ENCODE results near the gene SCML2. TPM values are rescaled to one million over a fixed set of nuclear protein-coding genes. Genes with fewer than 3 reads are reported as not detected.

SCML2 gene
- polyA plus RNA-seq, 3 donors: 0.27 to 0.41 (median 0.27) TPM

DNA sequence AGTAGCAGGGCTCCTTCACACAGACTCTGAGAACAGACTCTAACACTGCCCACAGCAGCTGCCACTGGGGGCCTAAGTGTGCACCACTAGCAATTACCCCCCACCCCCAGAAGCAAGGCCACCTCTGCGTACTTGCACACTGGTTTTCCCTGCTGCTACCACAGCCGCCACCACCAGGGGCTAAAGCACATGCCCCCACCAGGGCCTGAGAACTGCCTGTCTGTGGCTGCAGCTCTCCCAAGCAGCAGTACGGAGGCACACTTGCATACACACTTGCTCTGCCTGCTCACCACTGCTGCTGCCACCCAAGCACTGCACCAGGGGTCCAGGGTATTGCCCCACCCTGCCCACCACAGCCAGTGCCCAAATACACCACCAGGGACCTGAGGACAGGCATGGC lies 59.6 kb downstream of the SCML2 start:
- H3K79me2 ChIP-seq (ENCODE audit: insufficient read depth, low read length): no peaks in the 10 kb centered on the region
- WGBS (ENCODE audit: insufficient coverage): 92% methylated on average over 2 of the region's 3 CpGs
- no peak overlapping the region for H2AFZ ChIP-seq (ENCODE audit: insufficient read depth, low read depth, low read length, poor library complexity, severe bottlenecking)
- TF ChIP-seq, protein P1, sequence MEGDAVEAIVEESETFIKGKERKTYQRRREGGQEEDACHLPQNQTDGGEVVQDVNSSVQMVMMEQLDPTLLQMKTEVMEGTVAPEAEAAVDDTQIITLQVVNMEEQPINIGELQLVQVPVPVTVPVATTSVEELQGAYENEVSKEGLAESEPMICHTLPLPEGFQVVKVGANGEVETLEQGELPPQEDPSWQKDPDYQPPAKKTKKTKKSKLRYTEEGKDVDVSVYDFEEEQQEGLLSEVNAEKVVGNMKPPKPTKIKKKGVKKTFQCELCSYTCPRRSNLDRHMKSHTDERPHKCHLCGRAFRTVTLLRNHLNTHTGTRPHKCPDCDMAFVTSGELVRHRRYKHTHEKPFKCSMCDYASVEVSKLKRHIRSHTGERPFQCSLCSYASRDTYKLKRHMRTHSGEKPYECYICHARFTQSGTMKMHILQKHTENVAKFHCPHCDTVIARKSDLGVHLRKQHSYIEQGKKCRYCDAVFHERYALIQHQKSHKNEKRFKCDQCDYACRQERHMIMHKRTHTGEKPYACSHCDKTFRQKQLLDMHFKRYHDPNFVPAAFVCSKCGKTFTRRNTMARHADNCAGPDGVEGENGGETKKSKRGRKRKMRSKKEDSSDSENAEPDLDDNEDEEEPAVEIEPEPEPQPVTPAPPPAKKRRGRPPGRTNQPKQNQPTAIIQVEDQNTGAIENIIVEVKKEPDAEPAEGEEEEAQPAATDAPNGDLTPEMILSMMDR (IDR thresholded peaks at IDR 0.05): no peak
- H3K9me3 ChIP-seq (replicated peaks in 1 of 2; ENCODE audit: control insufficient read depth in 1 of 2, insufficient read depth in 1 of 2, low read length in 2 of 2): no peaks in the 10 kb centered on the region
- peaks cover 7% of the 10 kb centered on the region for H3K4me1 Mint-ChIP-seq
- H3K27me3 Mint-ChIP-seq (ENCODE audit: low read depth in 3 of 3): peaks cover 0 to 9% (median 2%) of the 10 kb centered on the region in 3 donors
- no peak overlapping the region for H3K9ac ChIP-seq (ENCODE audit: insufficient read depth, low read length, poor library complexity, severe bottlenecking)
- H4K20me1 ChIP-seq (ENCODE audit: insufficient read depth, low read length): no peaks in the 10 kb centered on the region
- H3K4me3 ChIP-seq (replicated peaks in 1 of 3; ENCODE audit: low read depth in 2 of 3, low read length in 3 of 3): no peak overlapping the region
- H3K27me3 ChIP-seq (ENCODE audit: control insufficient read depth in 2 of 2, insufficient read depth in 2 of 2, low read length in 2 of 2): no peaks in the 10 kb centered on the region
- H3K36me3 ChIP-seq (replicated peaks in 1 of 2; ENCODE audit: control insufficient read depth in 1 of 2, insufficient read depth in 2 of 2, low read length in 2 of 2): no peaks in the 10 kb centered on the region
- no peak for DNase-seq
- no peaks in the 10 kb centered on the region for H3K4me1 ChIP-seq (ENCODE audit: control insufficient read depth in 1 of 2, insufficient read depth in 2 of 2, low read length in 2 of 2)
- H3K9me3 Mint-ChIP-seq: peaks cover 0 to 10% (median 2%) of the 10 kb centered on the region in 7 donors
- H3K36me3 Mint-ChIP-seq: no peaks in the 10 kb centered on the region
- H3K27ac ChIP-seq (ENCODE audit: low read depth in 1 of 2, low read length in 2 of 2): no peak overlapping the region
- no peak overlapping the region for H3K27ac Mint-ChIP-seq
- H3K4me2 ChIP-seq (replicated peaks; ENCODE audit: extremely low read depth, low read length, poor library complexity, severe bottlenecking): no peak overlapping the region
- intact Hi-C loops (cut with micrococcal nuclease): no loop called here
- no peak overlapping the region for H3K4me3 Mint-ChIP-seq

DNA sequence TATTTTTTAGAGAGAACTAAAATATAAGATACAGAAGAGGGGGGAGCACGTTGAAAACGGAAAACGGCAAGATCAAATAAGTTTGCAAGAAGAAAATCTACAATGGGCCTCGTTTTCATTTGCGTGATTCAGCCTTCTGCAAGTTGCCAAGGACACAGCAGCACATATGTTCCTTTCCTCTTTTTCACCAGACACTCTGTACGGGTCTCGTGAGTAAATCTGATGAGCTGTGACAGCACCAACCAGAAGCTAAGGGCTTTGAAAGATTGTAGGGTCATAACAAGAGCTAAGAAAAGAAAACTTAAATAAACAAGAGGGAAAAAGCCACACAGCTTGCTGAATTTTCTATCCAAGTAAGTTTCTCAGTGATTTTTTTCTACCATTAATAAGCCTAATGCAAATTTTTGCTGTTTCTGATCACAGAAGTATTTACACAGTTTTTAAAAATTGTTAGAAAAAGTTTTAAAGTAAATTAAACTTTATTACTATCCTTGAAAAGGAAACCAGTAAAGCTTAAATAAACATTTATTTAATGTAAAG lies 63.4 kb downstream of the SCML2 start:
- H3K36me3 ChIP-seq (replicated peaks in 1 of 2; ENCODE audit: control insufficient read depth in 1 of 2, insufficient read depth in 2 of 2, low read length in 2 of 2): no peaks in the 10 kb centered on the region
- Mint-ChIP-seq H3K36me3 (no peaks in the 10 kb centered on the region), H3K4me1 (no peaks in the 10 kb centered on the region), H3K9me3 (peaks cover 0 to 6% (median under 1%) of the 10 kb centered on the region in 7 donors), H3K4me3 (no peak overlapping the region), H3K27ac (no peak overlapping the region), H3K27me3 (ENCODE audit: low read depth in 3 of 3) (peaks cover 0 to 9% (median 0%) of the 10 kb centered on the region in 3 donors)
- peaks cover 0 to 4% of the 10 kb centered on the region in 2 donors for H3K27me3 ChIP-seq (ENCODE audit: control insufficient read depth in 2 of 2, insufficient read depth in 2 of 2, low read length in 2 of 2)
- no peak overlapping the region for H2AFZ ChIP-seq (ENCODE audit: insufficient read depth, low read depth, low read length, poor library complexity, severe bottlenecking)
- no peaks in the 10 kb centered on the region for H3K9me3 ChIP-seq (replicated peaks in 1 of 2; ENCODE audit: control insufficient read depth in 1 of 2, insufficient read depth in 1 of 2, low read length in 2 of 2)
- no peak overlapping the region for H3K9ac ChIP-seq (ENCODE audit: insufficient read depth, low read length, poor library complexity, severe bottlenecking)
- H3K4me2 ChIP-seq (replicated peaks; ENCODE audit: extremely low read depth, low read length, poor library complexity, severe bottlenecking): no peak overlapping the region
- TF ChIP-seq, protein P1 (IDR thresholded peaks at IDR 0.05): no peak
- DNase-seq: no peak
- intact Hi-C loops (cut with micrococcal nuclease): no loop called here
- WGBS (ENCODE audit: insufficient coverage): no CpG with 5 or more reads among the region's 7 CpGs
- H3K79me2 ChIP-seq (ENCODE audit: insufficient read depth, low read length): no peaks in the 10 kb centered on the region
- no peaks in the 10 kb centered on the region for H4K20me1 ChIP-seq (ENCODE audit: insufficient read depth, low read length)
- no peak overlapping the region for H3K4me3 ChIP-seq (replicated peaks in 1 of 3; ENCODE audit: low read depth in 2 of 3, low read length in 3 of 3)
- H3K4me1 ChIP-seq (ENCODE audit: control insufficient read depth in 1 of 2, insufficient read depth in 2 of 2, low read length in 2 of 2): no peaks in the 10 kb centered on the region
- H3K27ac ChIP-seq (ENCODE audit: low read depth in 1 of 2, low read length in 2 of 2): no peak overlapping the region
